DMS 273 (cell line): Measurements from ENCODE around the gene TCAP.
"Not testable (repeated sequence)": the region's sequence is repeated elsewhere in the genome, so short reads cannot be mapped to it uniquely, and the experiment has no call there.

Experiments
- DNase-seq: peaks from one replicate; lab custom pipeline; 2025; ENCODE audit not compliant: unreplicated experiment; lab: John Stamatoyannopoulos, UW

Gene TCAP

DNA sequence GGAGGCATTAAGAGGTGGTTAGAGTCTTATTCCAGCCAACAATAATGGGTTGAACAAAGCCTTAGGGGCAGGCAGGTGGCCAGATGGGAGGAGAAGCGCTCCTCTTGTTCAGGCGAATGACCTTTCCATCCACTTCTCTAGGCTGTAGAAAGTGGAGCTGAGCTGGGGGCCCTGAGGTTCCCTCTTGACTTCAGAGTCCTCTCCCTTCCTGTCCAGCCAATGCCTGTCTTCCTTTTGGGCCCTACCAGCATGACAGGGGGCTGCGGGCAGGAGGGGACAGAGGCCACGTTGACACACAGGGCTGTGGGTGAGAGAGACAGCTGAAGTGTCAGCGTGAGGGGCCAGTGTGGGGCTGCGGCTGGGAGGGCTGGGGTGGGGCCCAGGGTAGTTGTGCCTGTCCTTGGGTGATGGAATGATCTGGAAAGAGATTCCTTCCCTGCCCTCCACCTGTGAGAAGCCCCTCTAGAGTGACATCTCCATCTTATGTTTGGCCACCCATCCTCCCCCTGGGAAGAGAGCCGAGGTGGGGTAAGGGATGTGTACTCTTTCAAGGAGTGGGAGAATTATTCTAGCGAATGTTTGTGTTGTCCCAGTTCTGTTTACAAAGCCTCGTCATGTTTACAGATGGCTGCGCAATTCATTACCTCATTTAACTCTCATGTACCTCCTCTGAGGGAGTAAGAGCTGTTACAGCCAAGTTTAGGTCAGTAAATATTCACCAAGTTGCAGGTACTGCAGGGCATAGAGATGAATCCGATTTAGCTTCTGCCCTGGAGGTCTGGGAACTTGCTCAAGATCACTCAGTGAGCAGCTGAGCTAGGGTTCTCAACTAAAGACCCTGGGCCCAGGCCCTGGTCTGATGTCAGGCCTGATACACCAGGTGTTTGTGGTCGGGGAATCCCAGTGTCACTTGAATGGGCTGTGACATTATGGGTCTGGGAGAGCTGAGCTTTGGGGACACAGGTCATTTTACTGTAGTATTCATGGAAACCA, 38.0 kb downstream of the TCAP start:
- DNase-seq = no peak

DNA sequence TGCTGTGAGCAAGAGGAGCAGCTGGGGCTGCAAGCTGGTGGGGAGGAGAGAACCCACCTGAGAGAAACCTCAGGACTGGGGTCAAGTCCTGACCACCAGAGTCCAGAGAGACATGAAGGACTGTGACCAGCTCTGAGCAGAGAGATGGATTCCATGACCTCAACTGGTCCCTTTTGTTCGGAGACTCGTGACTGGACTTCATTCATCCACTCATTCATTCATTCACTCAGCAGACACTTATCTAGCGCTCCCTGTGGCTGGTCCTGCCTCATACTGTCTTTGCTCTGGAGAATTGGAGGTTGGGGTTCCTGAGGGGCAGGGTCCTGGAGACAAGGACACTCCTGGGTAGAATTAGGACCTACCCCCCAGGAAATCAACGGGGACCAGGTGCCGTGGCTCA, 38.8 kb downstream of the TCAP start:
- DNase-seq = no peak

DNA sequence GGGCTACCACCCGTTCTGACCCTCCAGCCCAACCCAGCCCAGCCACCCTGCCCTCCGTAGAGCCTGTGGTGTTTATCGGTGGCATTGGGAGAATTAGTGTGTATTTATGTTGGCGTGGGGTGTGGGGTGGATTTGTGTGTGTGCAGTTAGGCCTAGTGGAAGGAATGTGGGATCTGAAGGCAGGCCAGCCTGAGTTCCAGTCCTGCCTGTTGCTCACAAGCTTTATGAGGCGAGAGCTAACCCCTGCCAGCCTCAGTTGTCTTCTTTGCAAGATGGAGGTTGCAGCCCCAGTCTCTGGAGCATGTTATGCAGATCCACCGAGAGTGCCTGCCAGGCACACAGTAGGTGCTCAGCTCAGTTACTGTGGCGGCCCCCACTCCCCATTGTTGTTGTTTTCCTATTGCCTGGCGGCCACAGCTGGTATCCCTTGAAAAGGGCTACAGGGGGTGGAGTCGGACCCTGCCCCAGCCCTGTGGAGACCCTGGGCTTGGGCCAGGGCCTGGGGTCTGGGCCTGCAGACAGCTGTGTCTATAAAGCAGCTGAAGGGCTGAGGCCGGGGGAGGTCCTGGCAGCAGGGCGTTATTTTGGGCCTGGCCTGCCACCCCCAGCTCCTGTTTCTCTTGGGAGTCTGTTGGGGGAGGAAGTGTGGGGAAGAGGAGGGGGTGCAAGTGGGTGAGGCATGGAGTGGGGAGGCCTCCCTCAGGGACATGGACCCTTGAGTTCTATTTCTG, 39.8 kb downstream of the TCAP start:
- no peak for DNase-seq

DNA sequence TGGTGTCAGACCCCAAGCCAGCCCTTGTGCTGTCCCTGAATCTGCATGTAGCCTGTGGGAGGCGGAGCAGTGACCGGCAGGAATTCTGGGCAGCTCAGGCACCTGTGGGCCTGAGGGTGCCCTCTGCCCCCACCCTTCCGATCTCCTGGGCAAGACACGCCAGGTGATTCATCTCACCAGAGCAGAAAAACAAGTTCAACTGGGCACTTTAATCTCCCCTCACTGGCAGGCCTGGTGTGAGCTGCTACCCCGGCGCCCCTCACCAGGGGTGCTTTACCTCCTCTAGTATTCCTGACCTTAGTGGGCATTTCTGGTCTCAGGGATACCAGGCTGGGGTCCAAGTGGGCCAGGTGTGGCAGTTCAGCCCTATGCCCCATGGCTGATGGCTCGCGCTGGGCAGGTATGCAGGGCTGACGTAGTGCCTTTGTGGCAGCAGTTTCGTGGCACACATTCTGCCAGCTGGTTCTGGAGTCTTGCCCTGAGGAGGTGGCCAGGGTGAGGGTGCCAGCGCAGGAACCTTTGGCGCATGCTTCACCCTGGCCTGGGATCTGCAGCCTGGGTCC, 40.7 kb downstream of the TCAP start:
- no peak for DNase-seq

DNA sequence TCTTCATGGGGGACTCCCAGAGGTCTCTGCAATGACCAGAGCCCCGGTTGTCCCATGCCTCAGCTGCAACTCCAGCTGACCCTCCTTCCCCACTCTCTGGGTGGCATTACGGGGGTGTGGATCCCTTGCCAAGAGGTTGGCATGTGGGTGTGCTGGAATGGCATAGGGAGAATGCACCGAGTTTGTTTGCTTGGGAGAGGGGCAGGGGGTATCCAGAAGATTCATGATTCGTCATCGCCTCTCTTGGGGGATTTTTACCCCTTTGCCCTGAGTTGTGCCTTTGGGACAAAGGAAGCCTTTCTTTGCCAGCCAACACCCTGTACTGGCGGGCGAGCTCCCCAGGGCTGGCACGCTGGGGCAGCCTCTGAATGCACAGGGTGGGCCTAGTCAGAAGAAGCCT, 41.2 kb downstream of the TCAP start:
- no peak for DNase-seq

DNA sequence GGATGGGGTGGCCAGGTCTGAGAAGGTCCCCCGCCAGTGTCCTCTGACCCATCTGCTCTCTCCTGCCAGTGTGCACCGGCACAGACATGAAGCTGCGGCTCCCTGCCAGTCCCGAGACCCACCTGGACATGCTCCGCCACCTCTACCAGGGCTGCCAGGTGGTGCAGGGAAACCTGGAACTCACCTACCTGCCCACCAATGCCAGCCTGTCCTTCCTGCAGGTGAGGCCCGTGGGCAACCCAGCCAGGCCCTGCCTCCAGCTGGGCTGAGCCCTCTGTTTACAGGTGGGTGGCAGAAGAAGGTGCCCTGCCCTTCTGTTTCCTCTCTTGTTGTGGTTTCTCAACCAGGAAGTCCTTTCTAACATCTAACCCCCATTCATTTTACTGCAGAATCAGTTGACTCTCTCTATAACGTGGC, 41.8 kb downstream of the TCAP start:
- no peak for DNase-seq

DNA sequence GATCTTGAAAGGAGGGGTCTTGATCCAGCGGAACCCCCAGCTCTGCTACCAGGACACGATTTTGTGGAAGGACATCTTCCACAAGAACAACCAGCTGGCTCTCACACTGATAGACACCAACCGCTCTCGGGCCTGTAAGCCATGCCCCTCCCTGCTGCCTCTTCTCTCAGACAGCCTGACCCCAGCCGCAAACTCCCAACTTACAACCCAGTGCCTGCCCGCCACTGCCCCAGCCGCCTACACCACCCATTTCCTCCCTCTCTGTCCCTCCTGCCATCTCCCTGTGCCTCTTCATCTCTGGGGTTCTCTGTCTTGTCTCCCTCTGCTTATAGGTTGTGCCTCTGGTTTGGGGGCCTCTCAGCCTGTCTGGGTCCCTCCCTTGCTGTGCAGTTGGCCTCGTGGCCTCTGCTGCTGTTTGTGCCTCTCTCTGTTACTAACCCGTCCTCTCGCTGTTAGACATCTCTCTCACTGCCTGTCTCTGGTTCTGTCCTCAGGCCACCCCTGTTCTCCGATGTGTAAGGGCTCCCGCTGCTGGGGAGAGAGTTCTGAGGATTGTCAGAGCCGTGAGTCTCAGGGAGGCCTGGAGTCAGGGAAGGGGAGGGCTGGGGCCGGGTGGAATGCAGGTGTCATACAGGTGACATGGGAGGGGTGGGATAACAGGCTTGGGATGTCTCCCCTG, 44.3 kb downstream of the TCAP start:
- no peak for DNase-seq

DNA sequence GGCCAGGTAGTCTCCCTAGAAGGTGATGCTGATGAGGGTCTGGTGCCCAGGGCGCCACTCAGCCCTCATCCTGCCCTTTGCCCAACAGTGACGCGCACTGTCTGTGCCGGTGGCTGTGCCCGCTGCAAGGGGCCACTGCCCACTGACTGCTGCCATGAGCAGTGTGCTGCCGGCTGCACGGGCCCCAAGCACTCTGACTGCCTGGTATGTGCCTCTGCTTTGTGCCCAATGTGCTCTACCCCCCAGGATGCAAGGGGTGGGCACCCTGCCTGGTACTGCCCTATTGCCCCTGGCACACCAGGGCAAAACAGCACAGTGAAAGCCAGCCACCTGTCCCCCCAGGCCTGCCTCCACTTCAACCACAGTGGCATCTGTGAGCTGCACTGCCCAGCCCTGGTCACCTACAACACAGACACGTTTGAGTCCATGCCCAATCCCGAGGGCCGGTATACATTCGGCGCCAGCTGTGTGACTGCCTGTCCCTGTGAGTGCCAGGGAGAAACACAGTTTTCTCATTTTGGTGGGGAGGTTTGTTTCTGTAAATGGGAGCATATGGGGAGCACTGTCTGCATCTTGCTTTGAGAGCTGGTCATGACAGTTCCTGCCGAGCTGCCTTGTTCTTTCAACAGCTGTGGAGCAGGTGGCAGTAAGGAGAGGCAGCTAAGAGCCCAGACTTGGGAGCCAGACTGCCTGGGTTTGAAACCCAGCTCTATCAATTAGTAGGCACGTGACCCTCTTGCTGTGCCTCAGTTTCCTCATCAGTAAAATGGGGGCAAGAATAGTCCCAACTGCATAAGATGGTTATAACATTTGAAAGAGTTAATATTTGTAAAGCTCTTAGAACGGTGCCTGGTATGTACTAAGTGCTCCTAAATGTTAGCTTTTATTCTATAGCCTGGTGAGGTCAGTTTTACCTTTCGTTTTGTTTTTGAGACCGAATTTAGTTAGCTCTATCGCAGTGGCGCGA, 45.1 kb downstream of the TCAP start:
- DNase-seq = peak; percentile 71

DNA sequence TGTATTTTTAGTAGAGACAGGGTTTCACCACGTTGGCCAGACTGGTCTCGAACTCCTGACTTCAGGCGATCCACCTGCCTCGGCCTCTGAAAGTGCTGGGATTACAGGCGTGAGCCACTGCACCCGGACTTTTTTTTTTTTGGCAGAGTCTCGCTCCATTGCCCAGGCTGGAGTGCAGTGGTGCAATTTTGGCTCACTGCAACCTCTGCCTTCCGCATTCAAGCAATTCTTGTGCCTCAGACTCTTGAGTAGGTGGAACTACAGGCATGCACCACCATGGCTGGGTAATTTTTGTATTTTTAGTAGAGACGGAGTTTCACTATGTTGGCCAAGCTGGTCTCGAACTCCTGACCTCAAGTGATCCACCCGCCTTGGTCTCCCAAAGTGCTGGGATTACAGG, 45.9 kb downstream of the TCAP start:
- not testable (repeated sequence) for DNase-seq

DNA sequence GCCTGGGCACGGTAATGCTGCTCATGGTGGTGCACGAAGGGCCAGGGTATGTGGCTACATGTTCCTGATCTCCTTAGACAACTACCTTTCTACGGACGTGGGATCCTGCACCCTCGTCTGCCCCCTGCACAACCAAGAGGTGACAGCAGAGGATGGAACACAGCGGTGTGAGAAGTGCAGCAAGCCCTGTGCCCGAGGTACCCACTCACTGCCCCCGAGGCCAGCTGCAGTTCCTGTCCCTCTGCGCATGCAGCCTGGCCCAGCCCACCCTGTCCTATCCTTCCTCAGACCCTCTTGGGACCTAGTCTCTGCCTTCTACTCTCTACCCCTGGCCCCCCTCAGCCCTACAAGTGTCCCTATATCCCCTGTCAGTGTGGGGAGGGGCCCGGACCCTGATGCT, 46.7 kb downstream of the TCAP start:
- no peak for DNase-seq

DNA sequence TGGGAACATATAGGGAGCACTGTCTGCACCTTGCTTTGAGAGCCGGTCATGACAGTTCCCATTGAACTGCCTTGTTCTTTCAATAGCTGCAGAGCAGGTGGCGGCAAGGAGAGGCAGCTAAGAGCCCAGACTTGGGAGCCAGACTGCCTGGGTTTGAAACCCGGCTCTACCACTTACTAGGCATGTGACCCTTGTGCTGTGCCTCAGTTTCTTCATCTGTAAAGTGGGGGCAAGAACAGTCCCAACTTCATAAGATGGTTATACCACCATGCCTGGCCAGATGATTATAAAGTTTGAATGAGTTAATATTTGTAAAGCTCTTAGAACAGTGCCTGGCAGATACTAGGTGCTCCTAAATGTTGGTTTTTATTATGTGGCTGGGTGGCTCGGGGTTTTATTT, 49.1 kb downstream of the TCAP start:
- no peak for DNase-seq

DNA sequence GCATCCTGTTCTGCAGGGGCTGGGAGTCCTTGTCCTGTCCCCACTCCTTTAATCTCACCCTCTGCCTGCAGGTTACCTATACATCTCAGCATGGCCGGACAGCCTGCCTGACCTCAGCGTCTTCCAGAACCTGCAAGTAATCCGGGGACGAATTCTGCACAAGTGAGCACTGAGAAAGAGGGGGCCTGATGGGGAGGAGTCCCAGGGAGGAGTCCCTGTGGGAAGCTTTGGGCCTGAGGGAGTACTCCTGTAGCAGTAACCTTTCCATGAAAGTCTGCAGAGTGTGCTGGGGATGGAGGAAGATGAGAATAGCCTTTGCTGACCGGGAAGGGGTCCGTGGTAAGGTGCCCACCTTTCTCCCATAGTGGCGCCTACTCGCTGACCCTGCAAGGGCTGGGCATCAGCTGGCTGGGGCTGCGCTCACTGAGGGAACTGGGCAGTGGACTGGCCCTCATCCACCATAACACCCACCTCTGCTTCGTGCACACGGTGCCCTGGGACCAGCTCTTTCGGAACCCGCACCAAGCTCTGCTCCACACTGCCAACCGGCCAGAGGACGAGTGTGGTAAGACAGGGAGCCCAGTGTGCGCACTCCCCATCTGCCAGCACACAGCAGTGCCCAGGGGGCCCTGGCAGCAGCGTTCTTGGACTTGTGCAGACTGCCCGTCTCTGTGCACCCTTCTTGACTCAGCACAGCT, 50.4 kb downstream of the TCAP start:
- DNase-seq = no peak
